HepG2 (cell line): ENCODE results near the gene PADI2. TPM values are rescaled to one million over a fixed set of nuclear protein-coding genes. Genes with fewer than 3 reads are reported as not detected.

Source experiments
- ATAC-seq: fragments of 200-7000 bp; cut with Tn5 transposase; 3 replicates; pipeline ENCODE4 v1.9.1; 2020; ENCODE audit warnings: mild to moderate bottlenecking, moderate library complexity
- BruUV-seq: library from RNA; stranded (reverse); fragments of 400-500 nt; replicated peaks from 2 replicates; lab custom pipeline; 2021; lab: Mats Ljungman, UMichigan
- CTCF ChIA-PET: fragments of 300-600 bp; formaldehyde crosslinking; extraction: SDS; loops from one replicate; lab custom pipeline; 2021; ENCODE audit warnings: low total read pairs, inconsistent platforms, low intra/inter-chr PET ratio; lab: Yijun Ruan, JAX
- POLR2A ChIA-PET: fragments of 350-600 bp; sonication (Branson Sonifier 250); formaldehyde crosslinking; loops from one replicate; lab custom pipeline; 2020; ENCODE audit warnings: antibody characterized with exemption, inconsistent platforms; lab: Yijun Ruan, JAX
- DNase-seq: peaks from one replicate; pipeline ENCODE4 v3.0.0-alpha.2; 2015; ENCODE audit warnings: low spot score
- FAIRE-seq: peaks from 3 replicates; lab custom pipeline; 2011; peaks lifted over from hg19 to GRCh38; lab: Jason Lieb, UNC
- H2AFZ ChIP-seq: one replicate; pipeline ENCODE4 v1.6.1; 2011; ENCODE audit warnings: low read length, inconsistent platforms
- H3K27ac ChIP-seq: fragments of 300-600 bp; 3 replicates; pipeline ENCODE4 v1.8.0; 2011; ENCODE audit warnings: mixed run types, mild to moderate bottlenecking, mixed read lengths, low read length, inconsistent platforms; ENCODE audit not compliant: insufficient read depth; ENCODE audit errors: extremely low read length
- H3K27me3 ChIP-seq, 2 experiments: fragments of 200-600 bp in 1 of 2; 2 replicates in 1 of 2; 3 replicates in 1 of 2; pipeline versions ENCODE4 v1.6.0 to v1.8.0; 2011; ENCODE audit warnings: low read length in 2 of 2, mild to moderate bottlenecking in 2 of 2, moderate library complexity in 2 of 2, inconsistent platforms in 1 of 2; ENCODE audit not compliant: insufficient read depth in 2 of 2, control insufficient read depth in 1 of 2
- H3K36me3 ChIP-seq, 2 experiments: fragments of 200-600 bp in 1 of 2; replicated peaks in 1 of 2; 2 replicates in 1 of 2; 3 replicates in 1 of 2; pipeline versions ENCODE4 v1.5.1 to v1.8.0; 2011; ENCODE audit warnings: low read length in 2 of 2, inconsistent platforms in 1 of 2; ENCODE audit not compliant: insufficient read depth in 2 of 2, control insufficient read depth in 1 of 2
- H3K4me1 ChIP-seq: 2 replicates; pipeline ENCODE4 v1.5.1; 2012; ENCODE audit warnings: low read length, inconsistent platforms; ENCODE audit not compliant: insufficient read depth
- H3K4me2 ChIP-seq: 2 replicates; pipeline ENCODE4 v1.6.0; 2011; ENCODE audit warnings: low read depth, low read length, inconsistent platforms
- H3K4me3 ChIP-seq, 3 experiments: fragments of 200-600 bp in 1 of 3; sonication (generic), shearing (Covaris generic) in 1 of 3; replicated peaks in 1 of 3; 2 replicates each; pipeline ENCODE4 v1.5.1; 2011 to 2016; ENCODE audit warnings: low read length in 3 of 3, inconsistent platforms in 2 of 3, low read depth in 2 of 3, mild to moderate bottlenecking in 2 of 3, control low read depth in 1 of 3, mixed read lengths in 1 of 3; ENCODE audit not compliant: insufficient read depth in 1 of 3
- H3K79me2 ChIP-seq: one replicate; pipeline ENCODE4 v1.6.1; 2011; ENCODE audit warnings: low read length, inconsistent platforms; ENCODE audit not compliant: insufficient read depth
- H3K9ac ChIP-seq: 2 replicates; pipeline ENCODE4 v1.6.0; 2011; ENCODE audit warnings: mild to moderate bottlenecking, low read depth, low read length, inconsistent platforms; ENCODE audit not compliant: insufficient read depth
- H3K9me3 ChIP-seq: 2 replicates; pipeline ENCODE4 v1.5.1; 2012; ENCODE audit warnings: mild to moderate bottlenecking, low read length
- H4K20me1 ChIP-seq: 2 replicates; pipeline ENCODE4 v1.6.0; 2011; ENCODE audit warnings: inconsistent platforms, mild to moderate bottlenecking, low read length, moderate library complexity; ENCODE audit not compliant: insufficient read depth
- BRD4 ChIP-seq: sonication (generic); formaldehyde crosslinking; IDR thresholded peaks from 2 replicates; pipeline ENCODE4 v1.4.0; 2020; ENCODE audit warnings: missing genetic modification reagents
- GTF2F1 ChIP-seq: fragments of 150-350 bp; IDR thresholded peaks from 2 replicates; pipeline ENCODE4 v1.6.1; 2014; ENCODE audit warnings: low read length
- MEF2D ChIP-seq: sonication (generic); formaldehyde crosslinking; IDR thresholded peaks from 2 replicates; pipeline ENCODE4 v1.5.1; 2020; ENCODE audit warnings: mild to moderate bottlenecking, missing genetic modification reagents
- ZNF292 ChIP-seq: sonication (generic); formaldehyde crosslinking; IDR thresholded peaks from 2 replicates; pipeline ENCODE4 v1.8.1; 2022; ENCODE audit warnings: mild to moderate bottlenecking, low read depth, missing genetic modification reagents, borderline replicate concordance
- WGBS: methylation state at CpG from one replicate; pipeline ENCODE4 v1.1.6; 2017; ENCODE audit warnings: low lambda C conversion rate; 5-methylcytosine and 5-hydroxymethylcytosine counted together
- in situ Hi-C: cut with HindIII; loops from 2 replicates; pipeline ENCODE4 v1.10.0; 2017; ENCODE audit warnings: low pct_unique_long_range_greater_than_20kb; ENCODE audit not compliant: extremely low pct_ligation_motif_present
- intact Hi-C: fragments of 100-400 bp; cut with micrococcal nuclease; formaldehyde crosslinking; loops from one replicate; pipeline ENCODE4 v1.10.0; 2022; ENCODE audit not compliant: unreplicated experiment
- polyA plus RNA-seq, 8 experiments: library from polyadenylated mRNA; depleted of rRNA in 3 of 8; stranded (reverse) in 7 of 8; unstranded in 1 of 8; fragments of >200 nt; fragmentation: Illumina TruSeq in 4 of 8; extraction: Trizol in 4 of 8; gene quantifications; 2 replicates each; pipeline versions ENCODE4 v1.2.1 to v1.2.3, GENCODE V29; 2011 to 2016; ENCODE audit warnings: low read depth in 4 of 8, missing spikeins in 1 of 8, mixed read lengths in 1 of 8; ENCODE audit not compliant: insufficient read depth in 1 of 8
- total RNA-seq, 5 experiments: library from RNA; depleted of rRNA; stranded (reverse); fragments of >200 nt; fragmentation: Illumina TruSeq; extraction: Trizol; gene quantifications; 2 replicates each; pipeline ENCODE4 v1.2.3, GENCODE V29; 2016; ENCODE audit warnings: low read depth in 1 of 5
- TF ChIP-seq, protein P1 (sequence below): sonication (generic); formaldehyde crosslinking; IDR thresholded peaks from 2 replicates; pipeline ENCODE4 v1.8.1; 2023; ENCODE audit warnings: mild to moderate bottlenecking, moderate library complexity, missing genetic modification reagents

Gene PADI2
- total and polyA plus RNA-seq, 2 of the 13 experiments (the other 11 are each of a cell fraction or from before 2014, with no cell fraction given), result not detected

- TF ChIP-seq, protein P1, sequence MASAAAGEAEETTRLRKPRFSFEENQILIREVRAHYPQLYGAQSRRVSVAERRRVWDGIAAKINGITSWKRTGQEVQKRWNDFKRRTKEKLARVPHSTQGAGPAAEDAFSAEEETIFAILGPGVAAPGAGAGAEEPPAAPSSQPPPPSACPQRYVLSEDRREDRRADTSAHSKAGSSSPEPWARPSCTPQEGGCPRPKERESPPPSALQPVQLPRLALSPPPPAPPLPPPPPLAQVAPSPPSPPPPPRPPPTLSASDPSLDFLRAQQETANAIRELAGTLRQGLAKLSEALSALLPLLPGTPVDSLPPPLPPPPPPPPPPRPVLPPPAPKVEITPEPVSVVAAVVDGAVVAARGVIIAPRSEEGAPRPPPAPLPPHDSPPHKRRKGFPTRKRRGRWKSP (CRISPR knock-in tag), result no peak
- no peak for TF ChIP-seq MEF2D
Observed at GRCh38 chr1:17122521-17123164, 3.4 kb upstream of the PADI2 start (continued).

DNA sequence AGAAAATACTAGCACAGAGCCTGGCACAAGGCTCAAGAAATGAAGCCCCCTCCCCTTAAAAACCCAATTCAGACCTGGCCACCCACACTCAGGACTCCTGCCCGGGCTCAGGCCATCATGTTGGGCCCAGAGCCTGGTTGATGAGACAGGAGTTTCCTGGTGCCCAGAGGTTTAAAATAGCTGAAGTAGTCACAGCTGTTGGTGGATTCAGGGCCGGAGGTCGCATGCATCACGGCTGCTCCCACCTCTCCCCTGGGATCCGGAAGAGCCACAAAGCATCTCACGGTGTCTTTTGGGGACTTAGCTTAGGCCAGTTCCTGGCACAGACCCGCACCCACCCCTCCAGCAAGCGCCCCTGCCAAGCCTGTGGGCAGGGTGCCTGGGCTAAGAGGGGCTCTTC lies 2.6 kb upstream of the PADI2 start:
- no peak overlapping the region for H3K27ac ChIP-seq
- CTCF ChIA-PET, result no interaction called here
- in situ Hi-C loops, result loop anchor here (5.0 kb wide), 1 partner anchor 215 kb away; no protein-coding TSS in a partner anchor
- peak overlapping the region; percentile 22; the same call in 1 of the 2 replicates for H3K4me2 ChIP-seq
- BruUV-seq, result no TSS peak
- peaks cover 2 to 11% of the 10 kb centered on the region in 2 experiments; a peak in 2 of 5 replicates for H3K27me3 ChIP-seq
- H3K36me3 ChIP-seq, result no peaks in the 10 kb centered on the region
- H3K79me2 ChIP-seq, result no peaks in the 10 kb centered on the region
- H2AFZ ChIP-seq, result no peak overlapping the region
- DNase-seq, result no peak
- H3K9ac ChIP-seq, result no peak overlapping the region
- no peak for ATAC-seq
- intact Hi-C loops, result no loop called here
- TF ChIP-seq ZNF292 (no peak), GTF2F1 (no peak), BRD4 (no peak)
- H3K9me3 ChIP-seq, result no peaks in the 10 kb centered on the region
- H4K20me1 ChIP-seq, result no peaks in the 10 kb centered on the region
- no peak for FAIRE-seq
- 41% methylated on average over 7 of the region's 8 CpGs for WGBS
- POLR2A ChIA-PET, result no interaction called here
- H3K4me3 ChIP-seq, result no peak overlapping the region
- peaks cover 26% of the 10 kb centered on the region for H3K4me1 ChIP-seq
